Activated T-cell treated with anti-CD3 and anti-CD28 coated beads, Interleukin-2, amount 50 U/mL, for 4 hours (primary cell): ENCODE results near the gene LPGAT1. TPM values are rescaled to one million over a fixed set of nuclear protein-coding genes. Genes with fewer than 3 reads are reported as not detected.
A peak's percentile ranks its signal among the peaks of the same experiment; 100 is the strongest.
"Not testable (repeated sequence)": the region's sequence is repeated elsewhere in the genome, so short reads cannot be mapped to it uniquely, and the experiment has no call there.

Experiments
- ATAC-seq, 2 donors: fragments of 200-7000 bp; cut with Tn5 transposase; one replicate each; pipeline ENCODE4 v1.10.0; 2021
- DNase-seq: peaks from one replicate; pipeline ENCODE4 v3.0.0-alpha.2; 2020
- H3K27me3 Mint-ChIP-seq: one replicate; pipeline ENCODE4 v1.8.0; 2021; ENCODE audit warnings: low read depth, mixed read lengths
- H3K36me3 Mint-ChIP-seq: one replicate; pipeline ENCODE4 v1.8.0; 2022; ENCODE audit warnings: mixed read lengths; ENCODE audit not compliant: insufficient read depth
- H3K4me1 Mint-ChIP-seq: one replicate; pipeline ENCODE4 v1.8.0; 2021; ENCODE audit warnings: low read depth, mixed read lengths
- H3K4me3 Mint-ChIP-seq: one replicate; pipeline ENCODE4 v1.8.0; 2021; ENCODE audit warnings: mild to moderate bottlenecking, moderate library complexity, mixed read lengths
- H3K9me3 Mint-ChIP-seq: one replicate; pipeline ENCODE4 v1.8.0; 2021; ENCODE audit warnings: mixed read lengths
- total RNA-seq, 3 donors: library from RNA; stranded (reverse); gene quantifications; one replicate each; pipeline ENCODE4 v1.2.1, GENCODE V29; 2021

Gene LPGAT1
- 10 to 100 TPM; 31.7 to 46.9 (median 36.0) TPM for total RNA-seq

- Mint-ChIP-seq H3K27me3 (no peaks in the 10 kb centered on the region), H3K36me3 (no peaks in the 10 kb centered on the region)
- ATAC-seq, result peak; percentile 86 to 90
Observed at GRCh38 chr1:211830328-211831142, at the start of gene LPGAT1. Gene LPGAT1, minus strand, starts transcription at chr1:211830763. Its CDS starts 1,467 bp downstream, at chr1:211829296.

GRCh38 chr1:211879475-211879874, 48.9 kb upstream of the LPGAT1 start:
- Mint-ChIP-seq H3K36me3 (no peaks in the 10 kb centered on the region), H3K4me1 (no peaks in the 10 kb centered on the region), H3K4me3 (no peak overlapping the region), H3K27me3 (no peaks in the 10 kb centered on the region), H3K9me3 (peaks cover 3% of the 10 kb centered on the region)
- DNase-seq (no peak), ATAC-seq (no peak)

More at GRCh38 chr1:211830328-211831142, at the start of gene LPGAT1:
- DNase-seq, result peak; percentile 64
- Mint-ChIP-seq H3K9me3 (no peaks in the 10 kb centered on the region), H3K4me3 (peak within 1 kb of the TSS; percentile 88), H3K4me1 (peaks cover 60% of the 10 kb centered on the region)

- H3K27me3 Mint-ChIP-seq, result peaks cover 6% of the 10 kb centered on the region
- H3K4me3 Mint-ChIP-seq, result no peak overlapping the region
- no peak for DNase-seq
- no peaks in the 10 kb centered on the region for H3K4me1 Mint-ChIP-seq
- ATAC-seq, result no peak
- H3K36me3 Mint-ChIP-seq, result no peaks in the 10 kb centered on the region
- peaks cover 3% of the 10 kb centered on the region for H3K9me3 Mint-ChIP-seq
Observed at GRCh38 chr1:211876851-211877590, 46.5 kb upstream of the LPGAT1 start.

GRCh38 chr1:211875541-211875940, 45.0 kb upstream of the LPGAT1 start:
- no peak overlapping the region for H3K4me3 Mint-ChIP-seq
- peaks cover 8% of the 10 kb centered on the region for H3K27me3 Mint-ChIP-seq
- no peaks in the 10 kb centered on the region for H3K9me3 Mint-ChIP-seq
- H3K4me1 Mint-ChIP-seq, result no peaks in the 10 kb centered on the region
- DNase-seq, result no peak
- ATAC-seq, result no peak
- peaks cover 2% of the 10 kb centered on the region for H3K36me3 Mint-ChIP-seq

GRCh38 chr1:211874521-211875347, 44.2 kb upstream of the LPGAT1 start:
- DNase-seq, result no peak
- Mint-ChIP-seq H3K4me3 (no peak overlapping the region), H3K9me3 (no peaks in the 10 kb centered on the region), H3K36me3 (peaks cover 2% of the 10 kb centered on the region), H3K27me3 (peaks cover 8% of the 10 kb centered on the region), H3K4me1 (no peaks in the 10 kb centered on the region)
- no peak for ATAC-seq

GRCh38 chr1:211873731-211874130, 43.2 kb upstream of the LPGAT1 start:
- not testable (repeated sequence) for DNase-seq, ATAC-seq, H3K27me3 Mint-ChIP-seq, H3K4me1 Mint-ChIP-seq, H3K36me3 Mint-ChIP-seq, H3K4me3 Mint-ChIP-seq, H3K9me3 Mint-ChIP-seq

- DNase-seq, result no peak
- H3K36me3 Mint-ChIP-seq, result peaks cover 4% of the 10 kb centered on the region
- no peaks in the 10 kb centered on the region for H3K4me1 Mint-ChIP-seq
- ATAC-seq, result no peak
- peaks cover 8% of the 10 kb centered on the region for H3K27me3 Mint-ChIP-seq
- peaks cover 14% of the 10 kb centered on the region for H3K9me3 Mint-ChIP-seq
- no peak overlapping the region for H3K4me3 Mint-ChIP-seq
Observed at GRCh38 chr1:211870156-211870555, 39.6 kb upstream of the LPGAT1 start.

- Mint-ChIP-seq H3K36me3 (peaks cover 2% of the 10 kb centered on the region), H3K4me3 (no peak overlapping the region), H3K27me3 (no peaks in the 10 kb centered on the region), H3K4me1 (peaks cover 2% of the 10 kb centered on the region), H3K9me3 (peaks cover 14% of the 10 kb centered on the region)
- DNase-seq (no peak), ATAC-seq (no peak)
Observed at GRCh38 chr1:211865180-211865579, 34.6 kb upstream of the LPGAT1 start.

- ATAC-seq (no peak), DNase-seq (no peak)
- H3K4me1 Mint-ChIP-seq, result peaks cover 2% of the 10 kb centered on the region
- H3K27me3 Mint-ChIP-seq, result peaks cover 3% of the 10 kb centered on the region
- no peak overlapping the region for H3K4me3 Mint-ChIP-seq
- peaks cover 16% of the 10 kb centered on the region for H3K9me3 Mint-ChIP-seq
- no peaks in the 10 kb centered on the region for H3K36me3 Mint-ChIP-seq
Observed at GRCh38 chr1:211859405-211859804, 28.8 kb upstream of the LPGAT1 start.

GRCh38 chr1:211851174-211851573, 20.6 kb upstream of the LPGAT1 start:
- peaks cover 2% of the 10 kb centered on the region for H3K36me3 Mint-ChIP-seq
- H3K4me3 Mint-ChIP-seq, result no peak overlapping the region
- no peaks in the 10 kb centered on the region for H3K27me3 Mint-ChIP-seq
- ATAC-seq (no peak), DNase-seq (no peak)
- H3K9me3 Mint-ChIP-seq, result peaks cover 7% of the 10 kb centered on the region
- no peaks in the 10 kb centered on the region for H3K4me1 Mint-ChIP-seq

GRCh38 chr1:211843507-211844298, 13.1 kb upstream of the LPGAT1 start:
- no peak for ATAC-seq
- DNase-seq, result no peak
- Mint-ChIP-seq H3K4me3 (no peak overlapping the region), H3K36me3 (no peaks in the 10 kb centered on the region), H3K27me3 (no peaks in the 10 kb centered on the region), H3K4me1 (peaks cover 27% of the 10 kb centered on the region), H3K9me3 (peaks cover 4% of the 10 kb centered on the region)

GRCh38 chr1:211843018-211843417, 12.5 kb upstream of the LPGAT1 start:
- peaks cover under 1% of the 10 kb centered on the region for H3K9me3 Mint-ChIP-seq
- peaks cover 27% of the 10 kb centered on the region for H3K4me1 Mint-ChIP-seq
- H3K4me3 Mint-ChIP-seq, result peak overlapping the region; percentile 33
- no peak for DNase-seq
- H3K36me3 Mint-ChIP-seq, result no peaks in the 10 kb centered on the region
- ATAC-seq, result no peak
- no peaks in the 10 kb centered on the region for H3K27me3 Mint-ChIP-seq

GRCh38 chr1:211842518-211842917, 12.0 kb upstream of the LPGAT1 start:
- Mint-ChIP-seq H3K4me3 (no peak overlapping the region), H3K9me3 (no peaks in the 10 kb centered on the region), H3K27me3 (no peaks in the 10 kb centered on the region), H3K4me1 (peaks cover 27% of the 10 kb centered on the region), H3K36me3 (no peaks in the 10 kb centered on the region)
- DNase-seq (no peak), ATAC-seq (peak in 1 of 2 donors; percentile 62)
